BE2C (cell line): Measurements from ENCODE around the gene ASF1A.

Source experiments
- DNase-seq: peaks from one replicate; pipeline ENCODE4 v3.0.0-alpha.2; 2020
- H3K27me3 ChIP-seq: fragments of 250-450 bp; sonication (Bioruptor Pico); 2 replicates; pipeline ENCODE4 v1.5.1; 2020; ENCODE audit warnings: mild to moderate bottlenecking
- H3K36me3 ChIP-seq: fragments of 250-450 bp; sonication (Bioruptor Pico); 2 replicates; pipeline ENCODE4 v1.5.1; 2020; ENCODE audit warnings: mild to moderate bottlenecking
- H3K4me1 ChIP-seq: fragments of 250-450 bp; sonication (Bioruptor Pico); 2 replicates; pipeline ENCODE4 v1.5.1; 2020
- H3K4me3 ChIP-seq: 2 replicates; pipeline ENCODE4 v1.5.1; 2011; ENCODE audit warnings: low read depth, low read length
- H3K9me3 ChIP-seq: fragments of 250-450 bp; sonication (Bioruptor Pico); 2 replicates; pipeline ENCODE4 v1.5.1; 2020
- CTCF ChIP-seq: IDR thresholded peaks from 2 replicates; pipeline ENCODE4 v1.5.1; 2012; ENCODE audit warnings: mild to moderate bottlenecking, low read depth, low read length

Gene ASF1A

GRCh38 chr6:118935331-118935668, 41.3 kb downstream of the ASF1A start:
- no peaks in the 10 kb centered on the region for H3K27me3 ChIP-seq
- H3K4me3 ChIP-seq: peak overlapping the region; percentile 93
- no peak for DNase-seq
- TF ChIP-seq CTCF: no peak
- no peaks in the 10 kb centered on the region for H3K4me1 ChIP-seq
- no peaks in the 10 kb centered on the region for H3K36me3 ChIP-seq
- no peaks in the 10 kb centered on the region for H3K9me3 ChIP-seq

- H3K27me3 ChIP-seq: no peaks in the 10 kb centered on the region
- H3K4me1 ChIP-seq: no peaks in the 10 kb centered on the region
- TF ChIP-seq CTCF: no peak
- H3K9me3 ChIP-seq: no peaks in the 10 kb centered on the region
- H3K4me3 ChIP-seq: no peak overlapping the region
- no peak for DNase-seq
- H3K36me3 ChIP-seq: no peaks in the 10 kb centered on the region
These were observed 42.2 kb downstream of the ASF1A start for GRCh38 chr6:118935978-118936703.

GRCh38 chr6:118939683-118940082, 45.7 kb downstream of the ASF1A start:
- H3K27me3 ChIP-seq: no peaks in the 10 kb centered on the region
- TF ChIP-seq CTCF: no peak
- no peak for DNase-seq
- H3K9me3 ChIP-seq: no peaks in the 10 kb centered on the region
- no peak overlapping the region for H3K4me3 ChIP-seq
- no peaks in the 10 kb centered on the region for H3K36me3 ChIP-seq
- no peaks in the 10 kb centered on the region for H3K4me1 ChIP-seq

- Histone ChIP-seq H3K4me3 (no peak overlapping the region), H3K9me3 (no peaks in the 10 kb centered on the region), H3K36me3 (no peaks in the 10 kb centered on the region), H3K27me3 (no peaks in the 10 kb centered on the region), H3K4me1 (no peaks in the 10 kb centered on the region)
- no peak for TF ChIP-seq CTCF
- no peak for DNase-seq
These were observed 46.8 kb downstream of the ASF1A start for GRCh38 chr6:118940770-118941169.

GRCh38 chr6:118945217-118945616, 51.3 kb downstream of the ASF1A start:
- H3K27me3 ChIP-seq: no peaks in the 10 kb centered on the region
- no peak overlapping the region for H3K4me3 ChIP-seq
- DNase-seq: no peak
- no peaks in the 10 kb centered on the region for H3K9me3 ChIP-seq
- TF ChIP-seq CTCF: no peak
- H3K4me1 ChIP-seq: no peaks in the 10 kb centered on the region
- no peaks in the 10 kb centered on the region for H3K36me3 ChIP-seq

- H3K27me3 ChIP-seq: no peaks in the 10 kb centered on the region
- no peaks in the 10 kb centered on the region for H3K4me1 ChIP-seq
- H3K9me3 ChIP-seq: no peaks in the 10 kb centered on the region
- DNase-seq: no peak
- H3K36me3 ChIP-seq: no peaks in the 10 kb centered on the region
- no peak for TF ChIP-seq CTCF
- no peak overlapping the region for H3K4me3 ChIP-seq
These were observed 58.7 kb downstream of the ASF1A start for GRCh38 chr6:118952683-118953082.
